Measurements from ENCODE around the gene MAPK8. TPM values are rescaled to one million over a fixed set of nuclear protein-coding genes. Genes with fewer than 3 reads are reported as not detected.
A peak's percentile ranks its signal among the peaks of the same experiment; 100 is the strongest.

MAPK8 gene
- total and polyA plus RNA-seq, 7 experiments from 2014 or later: 22.2 to 63.9 (median 41.9) TPM

DNA sequence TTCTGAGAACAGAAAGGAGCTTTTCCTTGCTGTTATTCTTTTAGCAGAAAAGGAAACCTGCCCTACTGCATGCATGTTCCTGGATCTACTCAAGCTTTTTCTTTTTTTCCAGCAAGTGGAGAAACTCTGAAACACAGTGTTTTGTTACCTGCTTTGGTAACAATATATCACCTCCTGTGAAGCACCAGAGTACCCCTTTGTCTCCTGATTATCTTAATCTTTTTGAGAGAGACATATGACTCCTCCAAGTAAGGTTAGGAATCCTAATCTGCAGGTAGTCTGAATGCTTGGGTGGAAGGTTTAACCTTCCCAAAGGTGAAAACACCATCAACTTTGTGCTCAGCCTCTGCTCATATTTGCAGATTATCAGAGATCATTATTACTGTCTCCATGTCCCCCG, 93.1 kb downstream of the MAPK8 start:
- H3K4me1 Mint-ChIP-seq: peaks cover 9 to 39% (median 18%) of the 10 kb centered on the region in 7 donors
- no peaks in the 10 kb centered on the region for H3K9me3 Mint-ChIP-seq
- intact Hi-C loops (cut with micrococcal nuclease): no loop called here
- H3K9me3 ChIP-seq (ENCODE audit: control insufficient read depth in 2 of 3, low read length in 3 of 3): no peaks in the 10 kb centered on the region
- H3K4me3 Mint-ChIP-seq: no peak overlapping the region
- H3K27ac ChIP-seq (ENCODE audit: low read depth, low read length): no peak overlapping the region
- no peak overlapping the region for H3K4me3 ChIP-seq (ENCODE audit: low read length)
- H3K36me3 Mint-ChIP-seq: peaks cover 0 to 15% (median under 1%) of the 10 kb centered on the region in 5 donors
- DNase-seq (no peak), ATAC-seq (no peak)
- no peaks in the 10 kb centered on the region for H3K27me3 ChIP-seq (ENCODE audit: control insufficient read depth in 2 of 2, insufficient read depth in 2 of 2, low read length in 2 of 2)
- peak overlapping the region in 1 of 9 donors; percentile 33 for H3K27ac Mint-ChIP-seq
- ChIA-PET CTCF (interaction anchor here (0.6 kb wide), 1 partner anchor 240 kb away, joined by 3 read pairs; no protein-coding TSS in a partner anchor), POLR2A (no interaction called here)
- H3K4me1 ChIP-seq (ENCODE audit: control insufficient read depth in 2 of 2, insufficient read depth in 2 of 2, low read length in 2 of 2): no peaks in the 10 kb centered on the region
- H3K36me3 ChIP-seq (ENCODE audit: control insufficient read depth in 2 of 3, insufficient read depth in 3 of 3, low read length in 3 of 3): no peaks in the 10 kb centered on the region
- no peaks in the 10 kb centered on the region for H3K27me3 Mint-ChIP-seq

DNA sequence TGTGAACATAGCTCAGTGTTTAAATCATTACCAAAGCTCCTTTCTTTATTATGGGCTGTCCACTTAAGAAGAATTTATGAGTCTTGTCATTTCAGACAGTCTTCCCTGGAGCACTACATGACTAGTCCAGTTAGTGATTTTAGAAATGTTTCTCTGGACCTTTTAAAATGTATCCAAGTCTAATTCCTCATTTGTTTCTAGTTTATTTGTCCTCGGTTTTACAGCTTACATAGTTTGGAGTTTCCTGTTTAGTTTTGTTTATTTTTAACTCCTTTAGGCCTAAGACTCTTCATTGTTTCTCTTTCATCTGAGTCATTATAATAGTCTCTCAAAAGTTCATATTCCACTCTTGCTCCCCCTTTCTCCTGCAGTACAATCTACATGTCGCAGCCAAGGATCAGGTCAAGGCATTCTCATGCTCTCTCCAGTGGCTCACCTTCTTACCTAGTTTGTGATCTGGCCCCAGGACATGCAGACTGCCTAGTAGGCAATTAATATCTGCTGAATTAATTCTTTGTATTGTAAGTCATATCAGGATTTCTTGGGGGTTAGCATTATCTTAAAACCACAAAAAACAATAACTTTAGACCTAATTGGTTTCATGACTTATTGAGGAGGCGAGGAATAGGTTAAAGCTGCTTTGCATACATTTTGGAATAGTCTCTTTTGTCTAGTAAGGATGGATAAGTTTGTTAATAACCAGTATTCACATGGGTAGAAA, 93.8 kb downstream of the MAPK8 start:
- ChIA-PET POLR2A (no interaction called here), CTCF (interaction anchor here (0.6 kb wide), 1 partner anchor 240 kb away, joined by 3 read pairs; no protein-coding TSS in a partner anchor)
- Histone ChIP-seq H3K36me3 (ENCODE audit: control insufficient read depth in 2 of 3, insufficient read depth in 3 of 3, low read length in 3 of 3) (no peaks in the 10 kb centered on the region), H3K4me3 (ENCODE audit: low read length) (no peak overlapping the region), H3K4me1 (ENCODE audit: control insufficient read depth in 2 of 2, insufficient read depth in 2 of 2, low read length in 2 of 2) (no peaks in the 10 kb centered on the region), H3K9me3 (ENCODE audit: control insufficient read depth in 2 of 3, low read length in 3 of 3) (no peaks in the 10 kb centered on the region), H3K27ac (ENCODE audit: low read depth, low read length) (no peak overlapping the region), H3K27me3 (ENCODE audit: control insufficient read depth in 2 of 2, insufficient read depth in 2 of 2, low read length in 2 of 2) (no peaks in the 10 kb centered on the region)
- intact Hi-C loops (cut with micrococcal nuclease): no loop called here
- H3K27me3 Mint-ChIP-seq: no peaks in the 10 kb centered on the region
- H3K4me1 Mint-ChIP-seq: peaks cover 9 to 39% (median 18%) of the 10 kb centered on the region in 7 donors
- DNase-seq: no peak
- H3K4me3 Mint-ChIP-seq: no peak overlapping the region
- no peak for ATAC-seq
- H3K27ac Mint-ChIP-seq: peak overlapping the region in 1 of 9 donors; percentile 2
- H3K9me3 Mint-ChIP-seq: no peaks in the 10 kb centered on the region
- peaks cover 0 to 18% (median 3%) of the 10 kb centered on the region in 5 donors for H3K36me3 Mint-ChIP-seq

DNA sequence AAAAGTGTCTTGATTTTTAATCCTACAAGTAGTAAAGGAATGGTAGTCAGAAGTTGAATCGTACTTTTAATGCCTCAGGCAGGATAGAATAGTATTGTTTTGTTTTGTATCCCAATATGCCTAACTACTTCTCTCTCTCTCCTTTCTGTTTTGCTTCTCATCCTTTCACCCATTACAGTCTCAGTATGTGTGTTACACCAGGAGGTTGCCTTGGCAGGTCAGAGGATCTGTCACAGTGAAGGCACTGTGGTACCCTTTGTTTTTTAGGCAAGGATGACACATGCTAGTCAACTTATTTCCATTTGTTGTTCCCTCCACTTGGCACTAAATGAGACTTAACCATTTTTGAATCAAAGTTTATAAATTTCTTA, 94.4 kb downstream of the MAPK8 start:
- H3K27ac ChIP-seq (ENCODE audit: low read depth, low read length): no peak overlapping the region
- ATAC-seq: no peak
- intact Hi-C loops (cut with micrococcal nuclease): no loop called here

DNA sequence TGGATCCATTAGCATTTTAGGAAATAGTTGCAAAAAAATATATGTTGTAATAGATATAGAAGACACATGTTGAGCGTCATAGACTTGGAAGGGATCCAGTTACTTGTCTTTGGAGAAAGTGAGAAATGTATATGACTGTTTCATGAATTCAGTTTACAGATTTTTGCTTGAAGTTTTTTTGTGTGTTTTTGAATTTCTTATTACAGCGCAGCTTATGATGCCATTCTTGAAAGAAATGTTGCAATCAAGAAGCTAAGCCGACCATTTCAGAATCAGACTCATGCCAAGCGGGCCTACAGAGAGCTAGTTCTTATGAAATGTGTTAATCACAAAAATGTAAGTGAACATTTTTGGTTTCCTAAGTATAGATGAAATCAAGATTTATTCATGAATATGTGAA, 98.2 kb downstream of the MAPK8 start:
- H3K4me3 Mint-ChIP-seq: no peak overlapping the region
- ATAC-seq (no peak), DNase-seq (no peak)
- Histone ChIP-seq H3K4me1 (ENCODE audit: control insufficient read depth in 2 of 2, insufficient read depth in 2 of 2, low read length in 2 of 2) (no peaks in the 10 kb centered on the region), H3K9me3 (ENCODE audit: control insufficient read depth in 2 of 3, low read length in 3 of 3) (no peaks in the 10 kb centered on the region), H3K36me3 (ENCODE audit: control insufficient read depth in 2 of 3, insufficient read depth in 3 of 3, low read length in 3 of 3) (peaks cover 0 to 12% (median 0%) of the 10 kb centered on the region in 3 experiments), H3K27me3 (ENCODE audit: control insufficient read depth in 2 of 2, insufficient read depth in 2 of 2, low read length in 2 of 2) (no peaks in the 10 kb centered on the region), H3K27ac (ENCODE audit: low read depth, low read length) (no peak overlapping the region), H3K4me3 (ENCODE audit: low read length) (no peak overlapping the region)
- peaks cover 2 to 14% (median 9%) of the 10 kb centered on the region in 7 donors for H3K4me1 Mint-ChIP-seq
- peaks cover 0 to 18% (median 9%) of the 10 kb centered on the region in 5 donors for H3K36me3 Mint-ChIP-seq
- intact Hi-C loops (cut with micrococcal nuclease): no loop called here
- peaks cover 0 to 2% (median 0%) of the 10 kb centered on the region in 11 donors for H3K9me3 Mint-ChIP-seq
- POLR2A ChIA-PET: no interaction called here
- no peak overlapping the region for H3K27ac Mint-ChIP-seq
- H3K27me3 Mint-ChIP-seq: no peaks in the 10 kb centered on the region
- CTCF ChIA-PET: no interaction called here

More for the DNA sequence above, 94.4 kb downstream of the MAPK8 start:
- Histone ChIP-seq H3K4me3 (ENCODE audit: low read length) (no peak overlapping the region), H3K27me3 (ENCODE audit: control insufficient read depth in 2 of 2, insufficient read depth in 2 of 2, low read length in 2 of 2) (no peaks in the 10 kb centered on the region), H3K4me1 (ENCODE audit: control insufficient read depth in 2 of 2, insufficient read depth in 2 of 2, low read length in 2 of 2) (no peaks in the 10 kb centered on the region), H3K36me3 (ENCODE audit: control insufficient read depth in 2 of 3, insufficient read depth in 3 of 3, low read length in 3 of 3) (no peaks in the 10 kb centered on the region), H3K9me3 (ENCODE audit: control insufficient read depth in 2 of 3, low read length in 3 of 3) (no peaks in the 10 kb centered on the region)
- Mint-ChIP-seq H3K4me3 (no peak overlapping the region), H3K9me3 (peaks cover 0 to under 1% (median 0%) of the 10 kb centered on the region in 11 donors), H3K36me3 (peaks cover 0 to 18% (median 6%) of the 10 kb centered on the region in 5 donors), H3K27me3 (no peaks in the 10 kb centered on the region), H3K27ac (peak overlapping the region in 1 of 9 donors; percentile 40), H3K4me1 (peaks cover 9 to 38% (median 18%) of the 10 kb centered on the region in 7 donors)
- POLR2A ChIA-PET: no interaction called here
- DNase-seq: no peak
- CTCF ChIA-PET: no interaction called here

DNA sequence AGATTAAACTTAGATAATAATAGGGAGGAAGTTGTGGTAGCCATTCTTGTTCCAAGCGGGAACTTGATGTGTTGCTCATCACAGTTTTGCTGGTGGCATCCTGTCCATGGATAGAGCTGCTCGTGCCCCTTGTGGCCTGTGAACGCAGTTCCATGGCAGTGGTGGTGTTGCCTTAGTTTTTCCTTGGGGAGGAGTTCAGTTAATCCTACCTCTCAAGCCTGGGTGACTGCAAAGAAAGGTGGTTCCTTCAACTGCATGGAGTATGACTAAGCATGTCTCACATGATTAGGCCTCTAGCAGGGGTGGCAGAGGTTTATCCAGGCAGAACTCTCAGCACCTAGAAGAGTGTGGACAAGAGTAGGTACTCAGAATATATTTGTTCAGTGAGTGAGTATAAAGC, 99.7 kb downstream of the MAPK8 start:
- ChIA-PET POLR2A (interaction anchor here (0.5 kb wide), 1 partner anchor 23 kb away, joined by 3 read pairs; no protein-coding TSS in a partner anchor), CTCF (no interaction called here)
- H3K27ac ChIP-seq (ENCODE audit: low read depth, low read length): no peak overlapping the region
- ATAC-seq (no peak), DNase-seq (no peak)
- Mint-ChIP-seq H3K27ac (no peak overlapping the region), H3K4me1 (no peaks in the 10 kb centered on the region), H3K4me3 (no peak overlapping the region), H3K9me3 (peaks cover 0 to 11% (median 2%) of the 10 kb centered on the region in 11 donors), H3K27me3 (no peaks in the 10 kb centered on the region), H3K36me3 (peaks cover 1 to 13% (median 11%) of the 10 kb centered on the region in 5 donors)
- no peaks in the 10 kb centered on the region for H3K27me3 ChIP-seq (ENCODE audit: control insufficient read depth in 2 of 2, insufficient read depth in 2 of 2, low read length in 2 of 2)
- peaks cover 0 to 27% (median 4%) of the 10 kb centered on the region in 3 experiments for H3K36me3 ChIP-seq (ENCODE audit: control insufficient read depth in 2 of 3, insufficient read depth in 3 of 3, low read length in 3 of 3)
- H3K4me1 ChIP-seq (ENCODE audit: control insufficient read depth in 2 of 2, insufficient read depth in 2 of 2, low read length in 2 of 2): no peaks in the 10 kb centered on the region
- intact Hi-C loops (cut with micrococcal nuclease): no loop called here
- H3K4me3 ChIP-seq (ENCODE audit: low read length): no peak overlapping the region
- no peaks in the 10 kb centered on the region for H3K9me3 ChIP-seq (ENCODE audit: control insufficient read depth in 2 of 3, low read length in 3 of 3)

DNA sequence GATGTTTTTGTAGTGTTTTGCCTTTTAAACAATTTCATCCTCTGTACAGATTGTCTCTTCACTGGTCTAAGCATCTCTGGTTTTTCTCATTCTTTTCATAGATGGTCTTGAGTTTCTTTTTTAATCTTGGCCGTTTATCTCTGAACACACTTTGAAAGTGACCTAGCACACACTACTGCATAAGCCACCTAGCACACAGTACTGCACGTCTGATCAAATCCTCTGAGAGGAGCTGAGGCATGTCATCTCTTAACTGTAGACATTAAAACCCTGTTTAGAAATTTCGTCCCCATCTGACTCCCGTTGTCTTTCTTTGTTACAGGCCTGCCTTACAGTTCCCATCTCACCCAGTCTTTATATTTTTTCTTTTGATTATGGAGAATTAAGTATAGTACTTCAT, 100.2 kb downstream of the MAPK8 start:
- peaks cover 0 to 11% (median 3%) of the 10 kb centered on the region in 11 donors for H3K9me3 Mint-ChIP-seq
- H3K4me1 Mint-ChIP-seq: no peaks in the 10 kb centered on the region
- ChIA-PET CTCF (no interaction called here), POLR2A (interaction anchor here (0.5 kb wide), 1 partner anchor 24 kb away, joined by 3 read pairs; no protein-coding TSS in a partner anchor)
- intact Hi-C loops (cut with micrococcal nuclease): no loop called here
- H3K4me3 ChIP-seq (ENCODE audit: low read length): no peak overlapping the region
- ATAC-seq (no peak), DNase-seq (no peak)
- H3K4me3 Mint-ChIP-seq: no peak overlapping the region
- H3K27me3 ChIP-seq (ENCODE audit: control insufficient read depth in 2 of 2, insufficient read depth in 2 of 2, low read length in 2 of 2): no peaks in the 10 kb centered on the region
- H3K27ac Mint-ChIP-seq: no peak overlapping the region
- H3K9me3 ChIP-seq (ENCODE audit: control insufficient read depth in 2 of 3, low read length in 3 of 3): no peaks in the 10 kb centered on the region
- no peaks in the 10 kb centered on the region for H3K4me1 ChIP-seq (ENCODE audit: control insufficient read depth in 2 of 2, insufficient read depth in 2 of 2, low read length in 2 of 2)
- peaks cover 4 to 14% (median 9%) of the 10 kb centered on the region in 5 donors for H3K36me3 Mint-ChIP-seq
- H3K27me3 Mint-ChIP-seq: no peaks in the 10 kb centered on the region
- H3K27ac ChIP-seq (ENCODE audit: low read depth, low read length): no peak overlapping the region
- peaks cover 0 to 32% (median 4%) of the 10 kb centered on the region in 3 experiments for H3K36me3 ChIP-seq (ENCODE audit: control insufficient read depth in 2 of 3, insufficient read depth in 3 of 3, low read length in 3 of 3)

DNA sequence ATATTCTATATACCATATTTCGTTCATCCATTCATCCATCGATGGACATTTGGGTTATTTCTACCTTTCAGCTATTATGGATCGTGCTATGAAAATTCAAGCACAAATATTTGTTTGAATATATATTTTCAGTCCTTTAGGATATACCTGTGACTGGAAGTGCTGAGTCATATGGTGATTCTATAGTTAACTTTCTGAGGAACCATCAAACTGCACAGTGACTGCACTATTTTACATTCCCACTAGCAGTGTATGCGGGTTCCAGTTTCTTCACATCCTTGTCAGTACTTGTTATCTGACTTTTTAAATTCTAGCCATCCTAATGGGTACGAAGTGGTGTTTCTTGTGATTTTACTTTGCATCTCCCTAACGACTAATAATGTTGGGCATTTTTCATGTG, 104.0 kb downstream of the MAPK8 start:
- Histone ChIP-seq H3K36me3 (ENCODE audit: control insufficient read depth in 2 of 3, insufficient read depth in 3 of 3, low read length in 3 of 3) (peaks cover 0 to 53% (median 4%) of the 10 kb centered on the region in 3 experiments), H3K27me3 (ENCODE audit: control insufficient read depth in 2 of 2, insufficient read depth in 2 of 2, low read length in 2 of 2) (no peaks in the 10 kb centered on the region), H3K27ac (ENCODE audit: low read depth, low read length) (no peak overlapping the region), H3K9me3 (ENCODE audit: control insufficient read depth in 2 of 3, low read length in 3 of 3) (peaks cover 0 to 5% (median 0%) of the 10 kb centered on the region in 3 experiments), H3K4me3 (ENCODE audit: low read length) (no peak overlapping the region), H3K4me1 (ENCODE audit: control insufficient read depth in 2 of 2, insufficient read depth in 2 of 2, low read length in 2 of 2) (no peaks in the 10 kb centered on the region)
- H3K4me3 Mint-ChIP-seq: no peak overlapping the region
- H3K27ac Mint-ChIP-seq: no peak overlapping the region
- intact Hi-C loops (cut with micrococcal nuclease): no loop called here
- DNase-seq (no peak), ATAC-seq (no peak)
- CTCF ChIA-PET: no interaction called here
- H3K27me3 Mint-ChIP-seq: no peaks in the 10 kb centered on the region
- H3K36me3 Mint-ChIP-seq: peaks cover 4 to 33% (median 29%) of the 10 kb centered on the region in 5 donors
- H3K9me3 Mint-ChIP-seq: peaks cover 0 to 24% (median 14%) of the 10 kb centered on the region in 11 donors
- peaks cover 0 to 9% (median 0%) of the 10 kb centered on the region in 7 donors for H3K4me1 Mint-ChIP-seq
- POLR2A ChIA-PET: no interaction called here

Data from naive thymus-derived CD4-positive, alpha-beta T cell (primary cell).